ENCODE data around the gene ZNF709. TPM values are rescaled to one million over a fixed set of nuclear protein-coding genes. Genes with fewer than 3 reads are reported as not detected.
A peak's percentile ranks its signal among the peaks of the same experiment; 100 is the strongest.

The ZNF709 gene
- total RNA-seq, result 1 to 10 TPM; 3.1 to 3.6 (median 3.3) TPM

GRCh38 chr19:12484371-12485051 is at the start of gene ZNF709:
Gene ZNF709 (minus strand): TSS chr19:12484816. CDS start chr19:12484657, 159 bp downstream.
- H3K9me3 ChIP-seq, result no peaks in the 10 kb centered on the region
- TF ChIP-seq CTCF (IDR thresholded peaks at IDR 0.05) (no peak), EP300 (IDR thresholded peaks at IDR 0.05) (no peak), POLR2AphosphoS5 (IDR thresholded peaks at IDR 0.05) (peak; percentile 17), POLR2A (IDR thresholded peaks at IDR 0.05) (peak; percentile 13 to 20)
- no peaks in the 10 kb centered on the region for H3K27me3 ChIP-seq
- H3K27ac ChIP-seq, result peak within 1 kb of the TSS; percentile 1 to 85 (median 78)
- peaks cover 0 to 30% (median 7%) of the 10 kb centered on the region in 3 donors for H3K4me1 ChIP-seq
- peak within 1 kb of the TSS; percentile 63 to 69 for H3K4me3 ChIP-seq
- no peaks in the 10 kb centered on the region for H3K36me3 ChIP-seq
- 0% methylated on average over 5 to 12 of the region's 53 CpGs for WGBS, 2 donors (ENCODE audit: low coverage in 1 of 2)
- peak; percentile 99 for ATAC-seq

DNA sequence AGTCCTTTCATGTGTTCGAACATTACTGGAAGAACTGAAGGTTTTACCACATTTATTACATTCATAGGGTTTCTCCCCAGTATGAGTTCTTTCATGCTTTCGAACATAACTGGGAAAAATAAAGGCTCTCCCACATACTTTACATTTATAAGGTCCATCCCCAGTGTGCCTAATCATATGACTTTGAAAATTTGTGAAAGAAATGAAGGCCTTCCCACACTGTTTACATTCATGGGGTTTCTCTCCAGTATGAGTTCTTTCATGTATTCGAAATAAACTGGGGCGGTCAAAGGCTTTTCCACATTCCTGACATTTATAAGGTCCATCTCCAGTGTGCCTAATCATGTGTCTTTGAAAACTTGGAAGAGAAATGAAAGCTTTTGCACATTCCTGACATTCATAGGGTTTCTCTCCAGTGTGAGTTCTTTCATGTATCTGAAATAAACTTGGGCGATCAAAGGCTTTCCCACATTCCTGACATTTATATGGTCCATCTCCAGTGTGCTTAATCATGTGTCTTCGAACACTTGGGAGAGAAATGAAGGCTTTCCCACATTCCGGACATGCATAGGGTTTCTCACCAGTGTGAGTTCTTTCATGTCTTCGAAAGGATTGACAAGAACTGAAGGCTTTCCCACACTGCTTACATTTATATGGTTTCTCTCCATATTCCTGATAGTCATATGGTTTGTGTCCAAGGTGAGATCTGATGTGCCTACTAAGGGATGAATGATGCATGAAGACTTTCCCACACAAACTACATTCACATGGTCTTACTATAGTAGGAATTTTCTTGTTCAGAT is 42.6 kb upstream of the ZNF709 start:
- Histone ChIP-seq H3K36me3 (peaks cover 27 to 88% of the 10 kb centered on the region in 2 donors), H3K27me3 (no peaks in the 10 kb centered on the region), H3K4me1 (no peaks in the 10 kb centered on the region), H3K9me3 (peaks cover 17 to 94% (median 19%) of the 10 kb centered on the region in 3 donors), H3K4me3 (no peak overlapping the region), H3K27ac (no peak overlapping the region)
- TF ChIP-seq EP300 (IDR thresholded peaks at IDR 0.05) (no peak), POLR2AphosphoS5 (IDR thresholded peaks at IDR 0.05) (no peak), CTCF (IDR thresholded peaks at IDR 0.05) (no peak), POLR2A (IDR thresholded peaks at IDR 0.05) (no peak)
- 93 to 95% methylated on average over 7 to 8 of the region's 8 CpGs for WGBS, 2 donors (ENCODE audit: low coverage in 1 of 2)
- ATAC-seq, result no peak

DNA sequence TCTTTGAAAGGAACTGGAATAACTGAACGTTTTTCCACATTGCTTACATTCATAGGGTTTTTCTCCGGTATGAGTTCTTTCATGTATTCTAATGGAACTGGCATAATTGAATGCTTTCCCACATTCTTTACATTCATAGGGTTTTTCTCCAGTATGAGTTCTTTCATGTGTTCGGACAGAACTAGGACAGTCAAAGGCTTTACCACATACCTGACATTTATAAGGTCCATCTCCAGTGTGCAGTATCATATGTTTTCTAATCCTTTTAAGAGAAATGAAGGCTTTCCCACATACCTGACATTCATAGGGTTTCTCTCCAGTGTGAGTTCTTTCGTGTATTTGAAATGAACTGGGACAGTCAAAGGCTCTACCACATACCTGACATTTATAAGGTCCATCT is 41.9 kb upstream of the ZNF709 start:
- peaks cover 27 to 82% of the 10 kb centered on the region in 2 donors for H3K36me3 ChIP-seq
- no peak for TF ChIP-seq POLR2A (IDR thresholded peaks at IDR 0.05)
- no peak for TF ChIP-seq EP300 (IDR thresholded peaks at IDR 0.05)
- TF ChIP-seq POLR2AphosphoS5 (IDR thresholded peaks at IDR 0.05), result no peak
- no peak for TF ChIP-seq CTCF (IDR thresholded peaks at IDR 0.05)

DNA sequence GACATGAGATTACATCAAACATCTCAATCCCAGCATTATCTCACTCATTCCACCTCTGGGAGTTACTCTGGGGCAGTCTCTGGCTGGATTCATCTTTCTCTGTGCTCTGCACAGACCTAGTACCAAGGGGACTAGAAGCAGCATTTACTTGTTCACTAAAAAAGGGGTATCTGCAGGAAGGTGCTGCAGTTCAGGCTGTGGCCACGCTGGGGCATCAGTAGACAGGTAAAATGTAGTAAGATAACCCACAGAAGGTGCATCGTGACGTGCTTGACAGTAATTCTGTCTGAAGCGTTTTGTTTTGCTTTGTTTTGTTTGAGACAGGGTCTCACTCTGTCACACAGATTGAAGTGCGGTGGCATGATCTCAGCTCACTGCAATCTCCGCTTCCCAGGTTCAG is 37.4 kb upstream of the ZNF709 start:
- H3K4me1 ChIP-seq, result no peaks in the 10 kb centered on the region
- H3K27me3 ChIP-seq, result no peaks in the 10 kb centered on the region
- H3K4me3 ChIP-seq, result no peak overlapping the region
- peaks cover 7 to 84% (median 9%) of the 10 kb centered on the region in 3 donors for H3K9me3 ChIP-seq
- peaks cover 15 to 43% of the 10 kb centered on the region in 2 donors for H3K36me3 ChIP-seq
- no peak overlapping the region for H3K27ac ChIP-seq
- ATAC-seq, result no peak
- WGBS, 2 donors (ENCODE audit: low coverage in 1 of 2), result 64 to 91% methylated on average over 4 to 5 of the region's 6 CpGs
- peak in 1 of 4 experiments; percentile 19 for TF ChIP-seq CTCF (IDR thresholded peaks at IDR 0.05)
- no peak for TF ChIP-seq POLR2A (IDR thresholded peaks at IDR 0.05)
- TF ChIP-seq POLR2AphosphoS5 (IDR thresholded peaks at IDR 0.05), result no peak

More for the DNA sequence above, 41.9 kb upstream of the ZNF709 start:
- H3K9me3 ChIP-seq, result peaks cover 17 to 99% (median 19%) of the 10 kb centered on the region in 3 donors
- 88 to 100% methylated on average over 4 of the region's 4 CpGs for WGBS, 2 donors (ENCODE audit: low coverage in 1 of 2)
- H3K27me3 ChIP-seq, result no peaks in the 10 kb centered on the region
- no peaks in the 10 kb centered on the region for H3K4me1 ChIP-seq
- no peak overlapping the region for H3K4me3 ChIP-seq
- no peak for ATAC-seq
- H3K27ac ChIP-seq, result no peak overlapping the region

Data from gastroesophageal sphincter (tissue), 4 donors.